Measurements from ENCODE around the gene DDOST. TPM values are rescaled to one million over a fixed set of nuclear protein-coding genes. Genes with fewer than 3 reads are reported as not detected.

The DDOST gene
- total RNA-seq, 4 donors from 2014 or later, result 83.4 to 116 (median 110) TPM

DNA sequence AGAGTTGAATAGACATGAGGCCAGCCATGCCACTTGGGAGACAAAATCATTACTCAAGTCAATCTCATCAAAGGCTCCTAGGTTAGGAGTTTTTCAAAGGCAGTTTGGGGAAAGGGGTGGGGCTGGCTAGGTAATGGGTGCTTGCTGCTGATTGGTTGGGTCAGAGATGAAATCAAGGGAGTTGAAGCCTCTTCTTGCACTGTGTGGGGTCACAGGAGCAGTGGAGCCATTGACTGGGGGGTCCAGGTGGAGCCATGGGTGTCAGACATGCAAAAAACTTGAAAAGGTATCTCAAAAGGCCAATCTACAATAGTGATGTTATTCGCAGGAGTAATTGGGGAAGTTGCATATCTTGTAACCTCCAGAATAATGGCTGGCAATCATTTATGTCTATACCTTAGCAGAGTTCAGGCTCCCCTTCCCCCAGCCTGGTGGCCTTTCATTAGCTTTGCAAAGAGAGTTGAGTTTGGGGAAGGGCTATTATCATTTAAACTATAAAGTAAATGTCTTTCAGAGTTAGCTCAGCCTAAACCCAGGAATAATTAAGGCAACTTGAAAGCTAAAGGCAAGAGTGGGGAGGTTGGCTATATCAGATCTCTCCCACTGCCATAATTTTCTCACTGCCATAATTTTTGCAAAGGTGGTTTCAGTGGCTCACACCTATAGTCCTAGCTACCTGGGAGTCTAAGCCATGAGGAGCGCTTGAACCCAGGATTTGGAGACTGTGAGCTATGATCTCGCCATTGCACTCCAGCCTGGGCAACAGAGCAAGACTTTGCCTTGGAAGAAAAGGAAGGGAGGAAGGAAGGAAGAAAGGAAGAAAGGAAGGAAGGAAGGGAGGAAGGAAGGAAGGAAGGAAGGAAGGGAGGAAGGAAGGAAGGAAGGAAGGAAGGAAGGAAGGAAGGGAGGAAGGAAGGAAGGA, 35.7 kb downstream of the DDOST start:
- no peak overlapping the region for H3K4me3 ChIP-seq
- H3K36me3 ChIP-seq, result no peaks in the 10 kb centered on the region
- peaks cover 27% of the 10 kb centered on the region for H3K27me3 ChIP-seq
- H3K4me1 ChIP-seq, result no peaks in the 10 kb centered on the region
- no peak overlapping the region for H3K27ac ChIP-seq
- 67 to 71% methylated on average over 1 to 3 of the region's 3 CpGs for WGBS, 2 donors (ENCODE audit: low coverage in 1 of 2)
- TF ChIP-seq, protein P1, sequence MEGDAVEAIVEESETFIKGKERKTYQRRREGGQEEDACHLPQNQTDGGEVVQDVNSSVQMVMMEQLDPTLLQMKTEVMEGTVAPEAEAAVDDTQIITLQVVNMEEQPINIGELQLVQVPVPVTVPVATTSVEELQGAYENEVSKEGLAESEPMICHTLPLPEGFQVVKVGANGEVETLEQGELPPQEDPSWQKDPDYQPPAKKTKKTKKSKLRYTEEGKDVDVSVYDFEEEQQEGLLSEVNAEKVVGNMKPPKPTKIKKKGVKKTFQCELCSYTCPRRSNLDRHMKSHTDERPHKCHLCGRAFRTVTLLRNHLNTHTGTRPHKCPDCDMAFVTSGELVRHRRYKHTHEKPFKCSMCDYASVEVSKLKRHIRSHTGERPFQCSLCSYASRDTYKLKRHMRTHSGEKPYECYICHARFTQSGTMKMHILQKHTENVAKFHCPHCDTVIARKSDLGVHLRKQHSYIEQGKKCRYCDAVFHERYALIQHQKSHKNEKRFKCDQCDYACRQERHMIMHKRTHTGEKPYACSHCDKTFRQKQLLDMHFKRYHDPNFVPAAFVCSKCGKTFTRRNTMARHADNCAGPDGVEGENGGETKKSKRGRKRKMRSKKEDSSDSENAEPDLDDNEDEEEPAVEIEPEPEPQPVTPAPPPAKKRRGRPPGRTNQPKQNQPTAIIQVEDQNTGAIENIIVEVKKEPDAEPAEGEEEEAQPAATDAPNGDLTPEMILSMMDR (IDR thresholded peaks at IDR 0.05), result no peak
- TF ChIP-seq EP300 (IDR thresholded peaks at IDR 0.05) (no peak), POLR2AphosphoS5 (IDR thresholded peaks at IDR 0.05) (no peak), POLR2A (IDR thresholded peaks at IDR 0.05) (no peak)
- no peak for ATAC-seq
- no peaks in the 10 kb centered on the region for H3K9me3 ChIP-seq

DNA sequence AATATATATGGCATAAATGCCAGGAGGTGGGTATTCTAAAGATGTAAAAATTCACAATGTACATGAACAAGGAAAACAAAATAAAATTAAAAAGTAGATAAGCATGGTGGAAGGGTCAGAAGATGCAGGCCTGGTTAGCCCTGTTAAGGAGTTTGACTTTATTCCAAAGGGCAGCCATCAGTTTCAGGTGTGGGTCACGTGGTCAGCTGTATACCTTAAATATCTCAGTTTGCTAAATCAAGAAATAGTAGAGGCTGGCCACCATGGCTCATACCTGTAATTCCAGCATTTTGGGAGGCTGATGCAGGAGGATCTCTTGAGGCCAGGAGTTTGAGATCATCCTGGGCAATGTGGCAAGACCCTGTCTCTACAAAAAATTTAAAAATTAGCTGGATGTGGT, 36.5 kb downstream of the DDOST start:
- ATAC-seq, result no peak
- whole genome bisulfite sequencing, 2 donors (ENCODE audit: low coverage in 1 of 2), result 100% methylated on average over 1 of the region's 1 CpG; no CpG with 5 or more reads in 1 of the 2 donors
- TF ChIP-seq, protein P1 (IDR thresholded peaks at IDR 0.05), result no peak
- TF ChIP-seq POLR2A (IDR thresholded peaks at IDR 0.05), result no peak
- TF ChIP-seq EP300 (IDR thresholded peaks at IDR 0.05), result no peak
- TF ChIP-seq POLR2AphosphoS5 (IDR thresholded peaks at IDR 0.05), result no peak
- Histone ChIP-seq H3K27ac (no peak overlapping the region), H3K4me1 (no peaks in the 10 kb centered on the region), H3K4me3 (no peak overlapping the region), H3K36me3 (no peaks in the 10 kb centered on the region), H3K9me3 (no peaks in the 10 kb centered on the region), H3K27me3 (peaks cover 27% of the 10 kb centered on the region)

DNA sequence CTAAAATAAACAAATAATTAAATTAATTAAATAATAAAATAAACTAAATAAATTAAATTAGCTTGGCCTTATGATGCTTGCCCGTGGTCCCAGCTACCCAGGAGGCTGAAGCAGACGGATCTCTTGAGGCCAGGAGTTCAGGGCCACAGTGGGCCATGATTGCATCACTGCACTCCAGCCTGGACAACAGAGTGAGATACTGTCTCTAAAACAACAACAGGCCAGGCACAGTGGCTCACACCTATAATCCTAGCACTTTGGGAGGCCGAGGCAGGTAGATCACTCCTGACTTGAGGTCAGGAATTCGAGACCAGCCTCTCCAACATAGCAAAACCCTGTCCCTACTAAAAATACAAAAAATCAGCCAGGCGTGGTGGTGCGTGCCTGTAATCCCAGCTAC, 40.2 kb downstream of the DDOST start:
- peaks cover 17% of the 10 kb centered on the region for H3K27me3 ChIP-seq
- H3K4me1 ChIP-seq, result peaks cover 0 to 11% (median 3%) of the 10 kb centered on the region in 3 donors
- TF ChIP-seq, protein P1 (IDR thresholded peaks at IDR 0.05), result no peak
- no peak for TF ChIP-seq POLR2A (IDR thresholded peaks at IDR 0.05)
- no peak for TF ChIP-seq EP300 (IDR thresholded peaks at IDR 0.05)
- no peak for TF ChIP-seq POLR2AphosphoS5 (IDR thresholded peaks at IDR 0.05)
- 76 to 89% methylated on average over 4 of the region's 6 CpGs for WGBS, 2 donors (ENCODE audit: low coverage in 1 of 2)
- no peaks in the 10 kb centered on the region for H3K36me3 ChIP-seq
- no peak for ATAC-seq
- H3K9me3 ChIP-seq, result no peaks in the 10 kb centered on the region
- H3K27ac ChIP-seq, result no peak overlapping the region
- H3K4me3 ChIP-seq, result no peak overlapping the region

DNA sequence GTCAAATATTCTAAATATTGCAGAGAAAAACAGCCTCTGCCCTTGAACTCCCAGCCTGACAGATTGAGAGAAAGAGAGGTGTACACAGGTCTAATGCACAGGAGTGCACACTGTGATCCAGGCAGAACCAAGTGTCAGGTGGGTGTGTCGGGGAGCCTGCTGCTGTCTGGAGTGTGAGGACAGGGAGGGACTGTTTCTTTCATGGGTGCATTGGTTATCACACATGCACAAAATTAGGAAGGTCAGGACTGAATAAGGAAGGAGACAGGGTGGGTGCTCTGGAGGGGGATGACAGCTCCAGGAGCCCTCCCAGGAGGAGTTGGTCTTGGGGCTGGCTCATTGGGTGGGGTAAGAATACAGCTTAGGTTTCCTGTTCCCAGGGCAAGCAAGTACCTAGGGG, 41.2 kb downstream of the DDOST start:
- H3K4me1 ChIP-seq, result peaks cover 0 to 13% (median 3%) of the 10 kb centered on the region in 3 donors
- no peaks in the 10 kb centered on the region for H3K36me3 ChIP-seq
- no peaks in the 10 kb centered on the region for H3K9me3 ChIP-seq
- 80 to 86% methylated on average over 1 of the region's 1 CpG for WGBS, 2 donors (ENCODE audit: low coverage in 1 of 2)
- TF ChIP-seq POLR2AphosphoS5 (IDR thresholded peaks at IDR 0.05) (no peak), POLR2A (IDR thresholded peaks at IDR 0.05) (no peak), EP300 (IDR thresholded peaks at IDR 0.05) (no peak)
- TF ChIP-seq, protein P1 (IDR thresholded peaks at IDR 0.05), result no peak
- no peak overlapping the region for H3K27ac ChIP-seq
- H3K4me3 ChIP-seq, result no peak overlapping the region
- ATAC-seq, result no peak
- H3K27me3 ChIP-seq, result peaks cover 9% of the 10 kb centered on the region

DNA sequence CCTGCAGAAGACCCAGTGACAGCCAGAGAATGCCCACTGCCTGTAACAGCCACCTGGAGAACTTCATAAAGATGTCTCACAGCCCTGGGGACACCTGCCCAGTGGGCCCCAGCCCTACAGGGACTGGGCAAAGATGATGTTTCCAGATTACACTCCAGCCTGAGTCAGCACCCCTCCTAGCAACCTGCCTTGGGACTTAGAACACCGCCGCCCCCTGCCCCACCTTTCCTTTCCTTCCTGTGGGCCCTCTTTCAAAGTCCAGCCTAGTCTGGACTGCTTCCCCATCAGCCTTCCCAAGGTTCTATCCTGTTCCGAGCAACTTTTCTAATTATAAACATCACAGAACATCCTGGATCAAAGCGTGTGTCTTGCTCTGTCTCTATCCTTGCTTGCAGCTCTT, 42.6 kb downstream of the DDOST start:
- ATAC-seq, result no peak
- Histone ChIP-seq H3K27ac (no peak overlapping the region), H3K27me3 (no peaks in the 10 kb centered on the region)

More for the DNA sequence above, 42.6 kb downstream of the DDOST start:
- Histone ChIP-seq H3K36me3 (no peaks in the 10 kb centered on the region), H3K9me3 (no peaks in the 10 kb centered on the region), H3K4me3 (no peak overlapping the region), H3K4me1 (peaks cover 0 to 26% (median 6%) of the 10 kb centered on the region in 3 donors)
- WGBS, 2 donors (ENCODE audit: low coverage in 1 of 2), result 62% methylated on average over 4 of the region's 4 CpGs; no CpG with 5 or more reads in 1 of the 2 donors
- TF ChIP-seq EP300 (IDR thresholded peaks at IDR 0.05), result no peak
- no peak for TF ChIP-seq POLR2AphosphoS5 (IDR thresholded peaks at IDR 0.05)
- TF ChIP-seq, protein P1 (IDR thresholded peaks at IDR 0.05), result no peak
- TF ChIP-seq POLR2A (IDR thresholded peaks at IDR 0.05), result no peak

Data from gastroesophageal sphincter (tissue), 4 donors.